HG02763 (cell line): ENCODE data around the gene PDE4D.
"Not testable (repeated sequence)": the region's sequence is repeated elsewhere in the genome, so short reads cannot be mapped to it uniquely, and the experiment has no call there.

Experiments
- ATAC-seq: cut with Tn5 transposase; IDR thresholded peaks from one replicate; pipeline ENCODE4 v1.9.1; 2021; ENCODE audit warnings: mild to moderate bottlenecking, moderate library complexity; ENCODE audit not compliant: unreplicated experiment

PDE4D gene

GRCh38 chr5:58972301-58972700 is 921.2 kb downstream of the PDE4D start:
- no peak for ATAC-seq

DNA sequence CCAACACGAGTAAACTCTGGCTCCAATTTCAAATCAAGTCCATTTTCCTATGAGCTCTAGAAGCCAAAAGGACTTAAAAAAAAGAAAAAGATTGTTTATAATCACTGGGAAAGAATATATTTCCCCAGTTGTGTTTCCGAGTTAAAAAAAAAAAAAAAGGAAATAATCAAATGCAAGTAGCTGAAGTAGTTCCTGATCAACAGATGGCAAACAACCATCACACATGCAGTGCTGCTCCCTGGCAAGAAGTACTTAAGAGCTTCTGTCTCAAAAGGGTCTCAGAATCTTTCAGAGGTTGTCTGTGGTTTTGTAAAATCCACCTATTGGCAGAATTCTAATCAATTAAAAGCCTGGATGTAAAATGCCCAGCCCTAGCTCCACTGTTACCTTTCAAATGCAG is 922.8 kb downstream of the PDE4D start:
- no peak for ATAC-seq

DNA sequence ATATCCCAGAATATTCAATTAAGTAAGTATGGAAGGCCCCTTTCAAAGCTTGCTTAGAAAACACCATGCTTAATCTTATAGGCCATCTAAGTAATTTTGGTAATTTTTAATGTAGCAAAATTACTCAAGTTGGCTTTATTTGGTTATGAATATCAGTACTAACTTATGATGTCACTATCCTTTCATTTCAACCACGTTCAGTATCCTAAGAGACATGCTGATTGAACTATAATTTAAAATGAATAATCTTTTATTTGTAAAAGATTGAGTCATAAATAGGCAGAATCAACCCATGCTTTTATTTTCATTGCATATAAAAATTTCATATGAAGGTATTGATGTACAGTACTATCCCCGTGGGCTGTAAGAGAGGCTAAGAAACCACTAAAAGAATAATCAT is 923.7 kb downstream of the PDE4D start:
- ATAC-seq = no peak

- ATAC-seq = no peak
Observed at GRCh38 chr5:58969253-58969652, 924.3 kb downstream of the PDE4D start.

DNA sequence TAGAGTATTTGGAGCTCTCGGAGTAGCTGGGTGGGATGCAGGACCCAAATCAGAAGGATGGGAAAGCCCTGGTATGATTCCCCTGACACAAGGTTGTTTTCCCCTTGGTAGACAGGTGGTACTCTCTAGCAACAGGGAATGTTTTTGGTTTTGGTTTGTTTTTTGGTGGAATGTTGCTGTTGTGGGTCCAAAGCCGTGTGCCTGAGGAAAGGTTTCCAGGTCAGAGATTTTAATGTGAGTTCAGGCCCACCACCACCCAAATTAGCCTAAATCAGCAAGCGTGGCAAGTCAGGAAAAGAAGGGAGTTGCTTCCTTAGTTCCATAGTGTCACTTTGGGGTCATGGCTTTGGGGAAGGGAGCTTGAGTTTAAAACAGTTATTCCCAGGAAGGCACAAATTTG is 925.2 kb downstream of the PDE4D start:
- ATAC-seq = no peak

DNA sequence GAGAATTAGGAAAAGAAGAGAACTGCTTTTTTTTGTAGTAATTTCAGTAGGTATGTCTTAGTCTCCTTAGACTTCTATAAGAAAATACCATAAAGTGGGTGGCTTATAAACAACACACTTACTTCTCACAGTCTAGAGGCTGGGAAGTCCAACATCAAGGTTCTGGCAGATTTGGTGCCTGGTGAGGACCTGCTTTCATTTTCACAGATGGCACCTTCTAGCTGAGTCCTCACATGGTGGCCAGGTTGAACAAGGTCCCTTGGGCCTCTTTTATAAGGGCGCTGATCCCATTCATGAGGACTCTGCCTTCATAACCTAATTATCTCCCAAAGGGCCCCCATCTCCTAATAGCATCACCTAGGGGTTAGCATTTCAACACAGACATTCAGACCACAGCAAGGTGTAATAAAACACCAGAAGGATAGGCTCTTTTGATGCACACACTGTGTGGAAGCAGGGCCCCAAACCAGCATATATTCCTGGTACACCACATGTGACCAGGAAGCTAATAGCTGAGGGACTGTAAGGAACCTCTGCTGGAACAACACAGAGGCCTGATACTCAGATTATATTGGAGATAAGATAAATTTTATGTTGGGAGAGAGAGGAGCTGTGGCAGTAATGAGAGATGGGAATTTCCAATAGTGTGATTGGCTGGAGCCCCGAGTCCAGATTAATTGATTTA is 925.8 kb downstream of the PDE4D start:
- no peak for ATAC-seq

DNA sequence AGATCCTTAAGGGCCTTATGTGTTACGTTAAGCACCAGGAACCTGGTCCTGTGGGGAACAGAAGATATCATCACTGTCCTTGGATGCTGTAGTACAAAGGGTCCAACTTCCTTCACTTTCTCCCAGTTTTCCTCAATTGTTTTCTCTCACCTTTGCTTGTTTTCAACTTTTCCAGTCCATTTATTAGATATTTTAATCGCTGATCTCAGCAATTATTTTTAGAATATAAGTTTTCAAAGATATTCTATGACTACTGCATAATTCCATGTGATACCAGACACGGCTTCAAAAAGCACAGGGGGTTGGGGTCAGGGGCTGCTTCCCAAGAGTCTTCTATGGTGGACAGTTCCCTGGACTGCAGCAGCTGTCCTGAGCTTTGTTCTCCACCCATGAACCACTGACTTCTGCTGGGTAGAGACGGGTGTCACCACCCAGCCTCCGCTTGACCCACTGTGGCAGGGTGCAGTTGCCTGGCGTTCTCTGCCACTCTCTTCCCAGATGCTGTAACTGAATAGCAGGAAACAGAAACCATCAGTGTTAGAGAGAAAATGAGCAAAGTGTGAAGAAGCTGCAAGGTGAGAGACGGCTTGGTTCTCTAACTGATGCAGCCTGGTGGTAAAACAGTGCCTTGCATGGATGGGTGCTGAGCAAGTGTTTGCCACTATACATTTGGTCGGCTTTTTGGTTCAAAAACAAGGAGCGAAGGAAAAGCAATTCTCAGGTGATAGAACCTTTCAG is 927.7 kb downstream of the PDE4D start:
- no peak for ATAC-seq

- no peak for ATAC-seq
Observed at GRCh38 chr5:58963821-58964220, 929.7 kb downstream of the PDE4D start.

- no peak for ATAC-seq
Observed at GRCh38 chr5:58963361-58963760, 930.2 kb downstream of the PDE4D start.

DNA sequence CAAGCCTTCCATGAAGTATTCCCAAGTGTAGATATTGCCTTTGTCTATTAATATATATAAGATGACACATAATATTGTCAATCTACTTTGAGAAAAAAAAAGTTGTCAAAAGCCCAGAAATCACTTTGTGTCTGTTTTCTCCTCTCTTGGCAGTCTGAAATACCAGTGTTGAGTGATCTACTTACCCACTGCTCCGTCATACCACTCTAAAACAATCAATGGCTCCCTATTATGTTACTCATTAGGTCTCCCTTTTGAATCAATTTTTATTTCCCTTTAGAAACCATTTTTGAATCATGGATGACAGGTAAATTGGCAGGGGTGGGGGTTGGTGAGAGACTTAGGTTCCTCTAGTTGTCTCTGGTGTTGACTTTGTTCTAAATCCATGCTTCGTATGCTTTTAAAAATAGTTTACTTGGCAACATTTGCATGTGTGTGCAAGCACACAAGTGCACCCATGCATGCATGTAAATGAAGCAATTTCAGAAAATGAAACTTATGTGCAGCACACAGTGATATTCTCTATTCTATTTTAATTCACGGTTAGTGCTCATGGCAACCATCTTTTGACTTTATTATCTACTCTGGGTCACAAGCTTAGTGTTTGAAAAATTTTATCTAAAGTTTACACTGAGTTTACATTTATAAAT is 931.8 kb downstream of the PDE4D start:
- ATAC-seq = peak; percentile 63

GRCh38 chr5:58958701-58959100 is 934.8 kb downstream of the PDE4D start:
- ATAC-seq = no peak

DNA sequence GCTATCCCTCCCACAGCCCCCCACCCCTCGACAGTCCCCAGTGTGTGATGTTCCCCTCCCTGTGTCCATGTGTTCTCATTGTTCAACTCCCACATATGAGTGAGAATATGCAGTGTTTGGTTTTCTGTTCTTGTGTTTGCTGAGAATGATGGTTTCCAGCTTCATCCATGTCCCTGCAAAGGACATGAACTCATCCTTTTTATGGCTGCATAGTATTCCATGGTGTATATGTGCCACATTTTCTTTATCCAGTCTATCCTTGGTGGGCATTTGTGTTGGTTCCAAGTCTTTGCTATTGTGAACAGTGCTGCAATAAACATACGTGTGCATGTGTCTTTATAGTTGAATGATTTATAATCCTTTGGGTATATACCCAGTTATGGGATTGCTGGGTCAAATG is 940.3 kb downstream of the PDE4D start:
- ATAC-seq = not testable (repeated sequence)

DNA sequence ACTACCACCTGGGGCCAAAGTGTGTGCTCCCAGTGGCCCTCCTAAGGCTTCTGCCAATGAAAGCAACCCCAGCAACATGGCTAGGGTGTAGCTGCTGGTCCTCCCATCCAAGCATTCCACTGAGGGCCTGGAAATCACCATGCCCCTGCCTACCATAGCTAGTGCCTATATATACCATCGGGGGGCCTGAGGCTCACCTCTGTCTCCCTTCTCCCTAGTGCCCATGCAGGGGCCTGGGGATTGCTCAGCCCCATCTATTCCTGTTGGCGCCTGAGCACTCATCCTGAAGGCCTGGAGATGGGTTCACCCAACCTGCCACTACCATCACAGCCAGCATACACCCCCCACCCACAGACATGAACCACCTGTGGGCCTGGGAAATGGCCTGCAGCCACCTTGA is 943.3 kb downstream of the PDE4D start:
- ATAC-seq = no peak

GRCh38 chr5:58946230-58946629 is 947.3 kb downstream of the PDE4D start:
- no peak for ATAC-seq

- no peak for ATAC-seq
Observed at GRCh38 chr5:58944221-58944620, 949.3 kb downstream of the PDE4D start.

DNA sequence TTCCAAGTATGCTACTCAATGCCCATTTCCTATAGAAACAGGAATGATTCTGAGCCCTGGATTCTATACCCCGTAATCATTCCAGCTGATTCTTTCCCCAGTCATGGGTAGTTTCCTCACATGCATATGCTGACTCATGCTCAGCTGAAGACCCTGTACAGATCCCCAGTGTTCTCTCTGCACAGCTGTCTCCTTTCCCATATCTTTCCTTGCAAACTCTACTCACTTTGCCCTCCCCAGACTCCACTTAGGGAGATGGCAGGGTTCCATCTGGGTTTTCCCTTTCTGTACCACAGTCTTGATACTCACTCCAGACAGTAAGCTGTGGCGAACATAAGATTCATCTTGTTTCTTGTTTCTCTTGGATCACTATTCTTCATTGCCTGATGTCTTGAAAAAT is 953.1 kb downstream of the PDE4D start:
- no peak for ATAC-seq

- ATAC-seq = no peak
Observed at GRCh38 chr5:58939664-58940063, 953.9 kb downstream of the PDE4D start.

DNA sequence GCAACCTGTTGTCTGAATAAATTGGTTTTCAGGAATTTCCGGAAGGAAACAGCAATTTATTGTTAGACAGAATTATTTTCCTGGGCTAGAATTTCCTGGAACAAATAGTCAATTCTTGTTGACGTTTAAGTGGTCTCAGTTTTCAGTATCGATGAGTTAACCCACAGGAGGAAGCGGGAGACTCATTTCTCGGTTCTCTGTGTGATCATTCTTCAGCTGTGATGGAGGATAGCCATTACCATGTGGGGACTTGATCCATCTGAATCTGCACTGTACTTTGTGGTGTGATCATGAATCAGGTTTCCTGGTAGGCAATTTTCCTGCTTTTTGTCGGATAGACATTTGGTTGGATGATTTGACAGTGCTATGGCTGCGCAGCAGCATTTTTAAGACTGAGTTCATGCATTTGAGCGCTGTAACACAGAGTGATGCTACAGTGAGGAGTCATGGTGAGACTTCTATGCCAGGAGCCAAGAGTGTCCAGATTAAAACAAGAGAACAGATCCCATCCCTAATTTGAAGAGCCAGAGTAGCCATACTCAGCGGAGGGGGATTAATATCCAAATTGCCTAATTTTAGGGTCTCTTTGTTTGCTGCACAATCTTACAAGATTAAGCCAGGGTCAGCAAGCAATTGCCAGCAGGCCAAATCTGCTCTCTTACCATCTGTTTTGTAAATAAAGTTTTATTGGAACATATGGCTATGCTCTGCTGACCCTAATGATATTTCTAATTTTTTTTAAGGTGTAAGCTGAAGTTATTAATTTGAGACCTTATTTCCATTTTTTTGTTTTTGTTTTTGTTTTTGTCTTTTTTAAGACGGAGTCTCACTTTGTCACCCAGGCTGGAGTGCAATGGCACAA is 954.7 kb downstream of the PDE4D start:
- ATAC-seq = no peak

DNA sequence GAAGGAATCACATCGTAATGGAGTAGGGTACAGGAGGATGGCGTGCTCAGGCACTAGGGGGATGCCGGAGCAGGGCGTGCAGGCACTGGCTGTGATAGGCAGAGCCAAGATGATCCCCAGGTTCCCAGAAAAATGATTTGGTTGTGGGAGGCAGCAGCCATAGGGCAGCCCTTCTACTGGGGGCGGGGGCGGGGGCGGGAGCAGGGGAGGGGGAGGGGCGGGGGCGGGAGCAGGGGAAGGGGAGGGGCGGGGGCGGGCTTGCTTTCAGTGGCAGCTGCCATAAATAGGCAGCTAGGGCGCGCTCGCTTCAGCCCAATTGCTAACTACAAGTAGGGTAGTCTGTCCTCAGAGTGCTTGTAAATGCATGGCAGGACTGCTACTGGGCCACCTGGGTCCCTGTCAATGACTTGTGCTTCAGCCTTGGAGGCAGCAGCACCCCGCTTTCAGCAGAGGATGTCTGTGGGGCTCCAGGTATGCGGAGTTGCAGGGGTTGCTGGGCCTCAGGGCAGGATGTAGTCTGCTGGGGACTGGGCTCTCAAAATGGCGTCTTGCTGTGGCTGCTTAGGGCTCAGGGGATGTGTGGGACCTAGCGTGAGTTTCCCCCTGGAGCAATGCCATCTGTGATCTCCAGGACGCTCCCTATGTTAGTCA is 956.4 kb downstream of the PDE4D start:
- ATAC-seq = no peak

GRCh38 chr5:58934629-58935097 is 958.9 kb downstream of the PDE4D start:
- no peak for ATAC-seq
